ENCODE results near the gene TTC34. TPM values are rescaled to one million over a fixed set of nuclear protein-coding genes. Genes with fewer than 3 reads are reported as not detected.
"Not testable (repeated sequence)": the region's sequence is repeated elsewhere in the genome, so short reads cannot be mapped to it uniquely, and the experiment has no call there.

Gene TTC34
- total RNA-seq, 1 donor from 2014 or later = under 0.01 TPM

- FAIRE-seq; H3K27me3 ChIP-seq (ENCODE audit: control insufficient read depth, insufficient read depth, low read length); H3K4me3 ChIP-seq (ENCODE audit: low read depth, low read length); H3K36me3 ChIP-seq (ENCODE audit: control insufficient read depth, insufficient read depth, low read length); DNase-seq (ENCODE audit: low read depth): not testable (repeated sequence)
Observed at GRCh38 chr1:2659806-2660205, 141.7 kb downstream of the TTC34 start.

- not testable (repeated sequence) for H3K36me3 ChIP-seq (ENCODE audit: control insufficient read depth, insufficient read depth, low read length); DNase-seq (ENCODE audit: low read depth); FAIRE-seq; H3K27me3 ChIP-seq (ENCODE audit: control insufficient read depth, insufficient read depth, low read length); H3K4me3 ChIP-seq (ENCODE audit: low read depth, low read length)
Observed at GRCh38 chr1:2657909-2658308, 143.6 kb downstream of the TTC34 start.

- not testable (repeated sequence) for H3K36me3 ChIP-seq (ENCODE audit: control insufficient read depth, insufficient read depth, low read length); H3K4me3 ChIP-seq (ENCODE audit: low read depth, low read length); DNase-seq (ENCODE audit: low read depth); FAIRE-seq; H3K27me3 ChIP-seq (ENCODE audit: control insufficient read depth, insufficient read depth, low read length)
Observed at GRCh38 chr1:2657124-2657523, 144.4 kb downstream of the TTC34 start.

DNA sequence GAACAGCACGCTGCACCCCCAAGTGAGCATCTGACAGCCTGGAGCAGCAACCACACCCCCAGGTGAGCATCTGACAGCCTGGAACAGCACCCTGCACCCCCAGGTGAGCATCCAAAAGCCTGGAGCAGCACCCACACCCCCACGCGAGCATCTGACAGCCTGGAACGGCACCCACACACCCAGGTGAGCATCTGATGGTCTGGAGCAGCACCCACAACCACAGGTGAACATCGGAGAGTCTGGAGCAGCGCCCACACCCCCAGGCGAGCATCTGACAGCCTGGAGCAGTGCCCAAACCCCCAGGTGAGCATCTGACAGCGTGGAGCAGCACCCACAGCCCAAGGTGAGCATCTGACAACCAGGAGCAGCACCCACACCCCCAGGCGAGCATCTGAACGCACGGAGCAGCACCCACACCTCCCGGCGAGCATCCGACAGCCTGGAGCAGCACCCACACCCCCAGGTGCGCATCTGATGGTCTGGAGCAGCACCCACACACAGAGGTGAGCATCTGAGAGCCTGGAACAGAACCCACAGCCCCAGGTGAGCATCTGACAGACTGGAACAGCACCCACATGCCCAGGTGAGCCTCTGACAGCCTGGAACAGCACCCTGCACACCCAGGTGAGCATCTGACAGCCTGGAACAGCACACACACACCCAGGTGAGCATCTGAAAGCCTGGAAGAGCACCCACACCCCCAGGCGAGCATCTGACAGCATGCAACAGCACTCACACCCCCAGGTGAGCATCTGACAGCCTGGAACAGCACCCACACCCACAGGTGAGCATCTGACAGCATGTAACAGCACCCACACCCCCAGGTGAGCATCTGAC lies 145.7 kb downstream of the TTC34 start:
- DNase-seq (ENCODE audit: low read depth); H3K4me3 ChIP-seq (ENCODE audit: low read depth, low read length); H3K36me3 ChIP-seq (ENCODE audit: control insufficient read depth, insufficient read depth, low read length); FAIRE-seq; H3K27me3 ChIP-seq (ENCODE audit: control insufficient read depth, insufficient read depth, low read length): not testable (repeated sequence)

DNA sequence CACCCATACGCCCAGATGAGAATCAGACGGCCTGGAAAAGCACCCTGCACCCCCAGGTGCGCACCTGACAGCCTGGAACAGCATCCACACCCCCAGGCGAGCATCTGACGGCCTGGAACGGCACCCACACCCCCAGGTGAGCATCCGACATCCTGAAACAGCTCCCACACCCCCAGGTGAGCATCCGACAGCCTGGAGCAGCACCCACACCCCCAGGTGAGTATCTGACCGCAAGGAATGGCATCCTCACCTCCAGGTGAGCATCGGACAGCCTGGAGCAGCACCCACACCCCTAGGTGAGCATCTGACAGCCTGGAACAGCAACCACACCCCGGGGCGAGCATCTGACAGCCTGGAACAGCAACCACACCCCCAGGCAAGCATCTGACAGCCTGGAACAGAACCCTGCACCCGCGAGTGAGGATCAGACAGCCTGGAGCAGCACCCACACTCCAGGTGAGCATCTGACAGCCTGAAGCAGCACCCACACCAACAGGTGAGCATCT lies 147.0 kb downstream of the TTC34 start:
- not testable (repeated sequence) for DNase-seq (ENCODE audit: low read depth); H3K27me3 ChIP-seq (ENCODE audit: control insufficient read depth, insufficient read depth, low read length); H3K4me3 ChIP-seq (ENCODE audit: low read depth, low read length); FAIRE-seq; H3K36me3 ChIP-seq (ENCODE audit: control insufficient read depth, insufficient read depth, low read length)

- FAIRE-seq = peak; percentile 88
- H3K36me3 ChIP-seq (ENCODE audit: control insufficient read depth, insufficient read depth, low read length); H3K4me3 ChIP-seq (ENCODE audit: low read depth, low read length); H3K27me3 ChIP-seq (ENCODE audit: control insufficient read depth, insufficient read depth, low read length); DNase-seq (ENCODE audit: low read depth): not testable (repeated sequence)
Observed at GRCh38 chr1:2653741-2654442, 147.6 kb downstream of the TTC34 start.

GRCh38 chr1:2652926-2653571 lies 148.4 kb downstream of the TTC34 start:
- H3K27me3 ChIP-seq (ENCODE audit: control insufficient read depth, insufficient read depth, low read length); H3K4me3 ChIP-seq (ENCODE audit: low read depth, low read length); H3K36me3 ChIP-seq (ENCODE audit: control insufficient read depth, insufficient read depth, low read length); DNase-seq (ENCODE audit: low read depth); FAIRE-seq: not testable (repeated sequence)

DNA sequence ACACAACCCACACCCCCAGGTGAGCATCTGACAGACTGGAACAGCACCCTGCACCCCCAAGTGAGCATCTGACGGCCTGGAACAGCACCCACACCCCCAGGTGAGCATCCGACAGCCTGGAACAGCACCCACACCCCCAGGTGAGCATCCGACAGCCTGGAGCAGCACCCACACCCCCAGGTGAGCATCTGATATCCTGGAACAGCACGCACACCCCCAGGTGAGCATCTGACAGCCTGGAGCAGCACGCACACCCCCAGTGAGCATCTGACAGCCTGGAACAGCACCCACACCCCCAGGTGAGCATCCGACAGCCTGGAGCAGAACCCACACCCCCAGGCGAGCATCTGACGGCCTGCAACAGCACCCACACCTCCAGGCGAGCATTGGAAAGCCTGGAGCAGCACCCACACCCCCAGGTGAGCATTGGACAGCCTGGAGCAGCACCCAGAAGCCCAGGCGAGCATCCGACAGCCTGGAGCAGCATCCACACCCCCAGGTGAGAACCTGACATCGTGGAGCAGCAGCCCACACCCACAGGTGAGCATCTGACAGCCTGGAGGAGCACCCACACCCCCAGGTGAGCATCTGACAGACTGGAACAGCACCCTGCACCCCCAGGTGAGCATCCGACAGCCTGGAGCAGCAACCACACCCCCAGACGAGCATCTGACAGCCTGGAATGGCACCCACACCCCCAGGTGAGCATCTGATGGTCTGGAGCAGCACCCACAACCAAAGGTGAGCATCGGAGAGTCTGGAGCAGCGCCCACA lies 149.2 kb downstream of the TTC34 start:
- not testable (repeated sequence) for H3K4me3 ChIP-seq (ENCODE audit: low read depth, low read length); DNase-seq (ENCODE audit: low read depth); FAIRE-seq; H3K36me3 ChIP-seq (ENCODE audit: control insufficient read depth, insufficient read depth, low read length); H3K27me3 ChIP-seq (ENCODE audit: control insufficient read depth, insufficient read depth, low read length)

GRCh38 chr1:2650967-2651645 lies 150.4 kb downstream of the TTC34 start:
- no peak overlapping the region for H3K4me3 ChIP-seq (ENCODE audit: low read depth, low read length)
- no peaks in the 10 kb centered on the region for H3K27me3 ChIP-seq (ENCODE audit: control insufficient read depth, insufficient read depth, low read length)
- no peaks in the 10 kb centered on the region for H3K36me3 ChIP-seq (ENCODE audit: control insufficient read depth, insufficient read depth, low read length)
- DNase-seq (ENCODE audit: low read depth) = no peak
- FAIRE-seq = no peak
- TF ChIP-seq, protein P1, sequence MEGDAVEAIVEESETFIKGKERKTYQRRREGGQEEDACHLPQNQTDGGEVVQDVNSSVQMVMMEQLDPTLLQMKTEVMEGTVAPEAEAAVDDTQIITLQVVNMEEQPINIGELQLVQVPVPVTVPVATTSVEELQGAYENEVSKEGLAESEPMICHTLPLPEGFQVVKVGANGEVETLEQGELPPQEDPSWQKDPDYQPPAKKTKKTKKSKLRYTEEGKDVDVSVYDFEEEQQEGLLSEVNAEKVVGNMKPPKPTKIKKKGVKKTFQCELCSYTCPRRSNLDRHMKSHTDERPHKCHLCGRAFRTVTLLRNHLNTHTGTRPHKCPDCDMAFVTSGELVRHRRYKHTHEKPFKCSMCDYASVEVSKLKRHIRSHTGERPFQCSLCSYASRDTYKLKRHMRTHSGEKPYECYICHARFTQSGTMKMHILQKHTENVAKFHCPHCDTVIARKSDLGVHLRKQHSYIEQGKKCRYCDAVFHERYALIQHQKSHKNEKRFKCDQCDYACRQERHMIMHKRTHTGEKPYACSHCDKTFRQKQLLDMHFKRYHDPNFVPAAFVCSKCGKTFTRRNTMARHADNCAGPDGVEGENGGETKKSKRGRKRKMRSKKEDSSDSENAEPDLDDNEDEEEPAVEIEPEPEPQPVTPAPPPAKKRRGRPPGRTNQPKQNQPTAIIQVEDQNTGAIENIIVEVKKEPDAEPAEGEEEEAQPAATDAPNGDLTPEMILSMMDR (IDR thresholded peaks at IDR 0.05; ENCODE audit: insufficient read depth, low read length, severe bottlenecking) = no peak

Data from bronchial epithelial cell (primary cell).